ENCODE data around the gene DSPP. TPM values are rescaled to one million over a fixed set of nuclear protein-coding genes. Genes with fewer than 3 reads are reported as not detected.

DSPP gene
- total and polyA plus RNA-seq, 4 donors: 0.13 TPM; not detected in 3

Other genes with a start within 250 kb of the DSPP start
- gene HSD17B11, start 217.3 kb upstream of the DSPP start, total RNA-seq: 10 to 100 TPM; 35.5 to 74.8 TPM
- gene HSD17B11, start 217.3 kb upstream of the DSPP start, polyA plus RNA-seq: 10 to 100 TPM; 52.6 to 77.6 TPM
- gene NUDT9, start 186.0 kb upstream of the DSPP start, total RNA-seq: 10 to 100 TPM; 22.2 to 29.1 TPM
- gene NUDT9, start 186.0 kb upstream of the DSPP start, polyA plus RNA-seq: 10 to 100 TPM; 38.7 to 39.0 TPM
- 1,000 to 10,000 TPM; 1,343 to 1,668 TPM for gene SPARCL1, start 79.2 kb upstream of the DSPP start, total RNA-seq
- 1,000 to 10,000 TPM; 1,112 to 1,276 TPM for gene SPARCL1, start 79.2 kb upstream of the DSPP start, polyA plus RNA-seq
- gene DMP1, start 41.8 kb downstream of the DSPP start, total RNA-seq: under 1 TPM in 1 of 2 donors, not detected in 1; 0.16 TPM
- gene DMP1, start 41.8 kb downstream of the DSPP start, polyA plus RNA-seq: not detected
- gene IBSP, start 191.0 kb downstream of the DSPP start, total RNA-seq: 1 to 10 TPM in 1 of 2 donors, not detected in 1; 2.6 TPM
- gene IBSP, start 191.0 kb downstream of the DSPP start, polyA plus RNA-seq: not detected
- gene MEPE, start 224.4 kb downstream of the DSPP start, total RNA-seq: not detected
- not detected for gene MEPE, start 224.4 kb downstream of the DSPP start, polyA plus RNA-seq